PC-3 (cell line): Measurements from ENCODE around the gene TIMP2. TPM values are rescaled to one million over a fixed set of nuclear protein-coding genes. Genes with fewer than 3 reads are reported as not detected.

Experiments
- ATAC-seq: fragments of 200-7000 bp; cut with Tn5 transposase; 2 replicates; pipeline ENCODE4 v1.9.1; 2020; ENCODE audit warnings: mild to moderate bottlenecking, moderate library complexity
- BruUV-seq: library from RNA; stranded (reverse); fragments of 400-500 nt; replicated peaks from 2 replicates; lab custom pipeline; 2021; lab: Mats Ljungman, UMichigan
- CTCF ChIA-PET: fragments of 300-600 bp; sonication (Branson Sonifier 250); formaldehyde crosslinking; loops from one replicate; lab custom pipeline; 2022; ENCODE audit warnings: antibody characterized with exemption; lab: Charles Lee
- POLR2A ChIA-PET: fragments of 300-600 bp; sonication (Branson Sonifier 250); formaldehyde crosslinking; loops from one replicate; lab custom pipeline; 2022; ENCODE audit warnings: antibody characterized with exemption; ENCODE audit not compliant: unreplicated experiment; lab: Charles Lee
- DNase-seq: peaks from one replicate; pipeline ENCODE4 v3.0.0-alpha.2; 2015
- H2AFZ ChIP-seq: fragments of 300-600 bp; sonication (generic); 2 replicates; pipeline ENCODE4 v1.6.0; 2016; ENCODE audit warnings: antibody characterized with exemption, low read length
- H3F3A ChIP-seq: fragments of 300-600 bp; sonication (generic); one replicate; pipeline ENCODE4 v1.6.0; 2017; ENCODE audit warnings: antibody characterized with exemption, low read length, control low read depth, mild to moderate bottlenecking; ENCODE audit not compliant: unreplicated experiment
- H3K27ac ChIP-seq: fragments of 300-600 bp; sonication (generic); 2 replicates; pipeline ENCODE4 v1.5.1; 2016; ENCODE audit warnings: mild to moderate bottlenecking, low read length
- H3K27me3 ChIP-seq: fragments of 300-600 bp; sonication (generic); 2 replicates; pipeline ENCODE4 v1.6.1; 2016; ENCODE audit warnings: low read length, mixed read lengths
- H3K36me3 ChIP-seq: fragments of 300-600 bp; sonication (generic); 2 replicates; pipeline ENCODE4 v1.6.1; 2016; ENCODE audit warnings: low read depth, mixed run types, low read length, mixed read lengths
- H3K4me1 ChIP-seq: fragments of 300-600 bp; sonication (generic); 2 replicates; pipeline ENCODE4 v1.5.1; 2016; ENCODE audit warnings: low read length; ENCODE audit not compliant: insufficient read depth
- H3K4me2 ChIP-seq: fragments of 300-600 bp; sonication (generic); 2 replicates; pipeline ENCODE4 v1.6.0; 2016; ENCODE audit warnings: low read length
- H3K4me3 ChIP-seq: fragments of 300-600 bp; sonication (generic); 2 replicates; pipeline ENCODE4 v1.5.1; 2016; ENCODE audit warnings: mild to moderate bottlenecking, low read length, mixed read lengths
- H3K79me2 ChIP-seq: fragments of 300-600 bp; sonication (generic); 2 replicates; pipeline ENCODE4 v1.6.1; 2017; ENCODE audit warnings: low read length, mixed read lengths
- H3K9ac ChIP-seq: fragments of 300-600 bp; sonication (generic); 2 replicates; pipeline ENCODE4 v1.6.0; 2016; ENCODE audit warnings: mild to moderate bottlenecking, low read length
- H3K9me2 ChIP-seq: fragments of 300-600 bp; sonication (generic); replicated peaks from 2 replicates; pipeline ENCODE4 v1.6.1; 2016; ENCODE audit warnings: mixed run types, low read length, mixed read lengths
- H3K9me3 ChIP-seq: fragments of 300-600 bp; sonication (generic); 2 replicates; pipeline ENCODE4 v1.6.1; 2016; ENCODE audit warnings: low read length, mixed read lengths
- H4K20me1 ChIP-seq: fragments of 300-600 bp; sonication (generic); 2 replicates; pipeline ENCODE4 v1.6.1; 2016; ENCODE audit warnings: low read length, mixed read lengths
- CTCF ChIP-seq: fragments of 300-600 bp; sonication (generic); conservative IDR thresholded peaks from 2 replicates; pipeline ENCODE4 v1.5.1; 2017; ENCODE audit warnings: antibody characterized with exemption, low read depth, mild to moderate bottlenecking, low read length
- EZH2 ChIP-seq: fragments of 300-600 bp; sonication (generic); IDR thresholded peaks from one replicate; pipeline ENCODE4 v1.6.1; 2017; ENCODE audit warnings: antibody characterized with exemption, mild to moderate bottlenecking, low read length; ENCODE audit not compliant: unreplicated experiment
- EZH2phosphoT487 ChIP-seq: fragments of 300-600 bp; sonication (generic); IDR thresholded peaks from 2 replicates; pipeline ENCODE4 v1.6.1; 2018; ENCODE audit warnings: mild to moderate bottlenecking, antibody characterized with exemption, low read length, borderline replicate concordance
- intact Hi-C: fragments of 100-400 bp; cut with micrococcal nuclease; formaldehyde crosslinking; loops from 2 replicates; pipeline ENCODE4 v1.9.0; 2023
- total RNA-seq: library from RNA; depleted of rRNA; stranded (reverse); fragments of >200 nt; gene quantifications from 2 replicates; pipeline ENCODE4 v1.2.3, GENCODE V29; 2014

Gene TIMP2
- total RNA-seq, 1 experiment from 2014 or later: 60.1 TPM

- ATAC-seq: no peak
- Histone ChIP-seq H3K36me3 (no peaks in the 10 kb centered on the region; the same call in 1 of the 2 replicates), H3K27ac (no peak overlapping the region), H3K79me2 (no peaks in the 10 kb centered on the region), H3K4me1 (no peaks in the 10 kb centered on the region), H3K9me3 (no peaks in the 10 kb centered on the region), H2AFZ (no peak overlapping the region), H3K9me2 (no peaks in the 10 kb centered on the region), H3K9ac (no peak overlapping the region), H3K4me3 (no peak overlapping the region), H4K20me1 (no peaks in the 10 kb centered on the region), H3K4me2 (no peak overlapping the region), H3K27me3 (no peaks in the 10 kb centered on the region), H3F3A (no peaks in the 10 kb centered on the region)
- intact Hi-C loops: no loop called here
- ChIA-PET POLR2A (no interaction called here), CTCF (no interaction called here)
- no TSS peak for BruUV-seq
- TF ChIP-seq CTCF (no peak), EZH2 (no peak), EZH2phosphoT487 (no peak)
- DNase-seq: no peak
Measured at GRCh38 chr17:78898947-78899346, 26.2 kb downstream of the TIMP2 start.

- ATAC-seq (no peak), DNase-seq (no peak)
- ChIA-PET CTCF (no interaction called here), POLR2A (no interaction called here)
- H3K9me3 ChIP-seq: no peaks in the 10 kb centered on the region
- no peaks in the 10 kb centered on the region for H4K20me1 ChIP-seq
- no peak overlapping the region for H3K27ac ChIP-seq
- H3F3A ChIP-seq: no peaks in the 10 kb centered on the region
- no peaks in the 10 kb centered on the region; the same call in 1 of the 2 replicates for H3K36me3 ChIP-seq
- H3K79me2 ChIP-seq: no peaks in the 10 kb centered on the region
- no peak overlapping the region for H2AFZ ChIP-seq
- H3K4me1 ChIP-seq: no peaks in the 10 kb centered on the region
- no peaks in the 10 kb centered on the region for H3K9me2 ChIP-seq
- no peak for TF ChIP-seq CTCF
- no peak for TF ChIP-seq EZH2
- TF ChIP-seq EZH2phosphoT487: no peak
- no TSS peak for BruUV-seq
- no peak overlapping the region for H3K9ac ChIP-seq
- H3K4me2 ChIP-seq: no peak overlapping the region
- H3K4me3 ChIP-seq: no peak overlapping the region
- no peaks in the 10 kb centered on the region for H3K27me3 ChIP-seq
- intact Hi-C loops: no loop called here
Measured at GRCh38 chr17:78898075-78898836, 26.9 kb downstream of the TIMP2 start.

GRCh38 chr17:78897664-78898047, 27.5 kb downstream of the TIMP2 start:
- DNase-seq (no peak), ATAC-seq (no peak)
- H4K20me1 ChIP-seq: no peaks in the 10 kb centered on the region
- intact Hi-C loops: no loop called here
- H3K27me3 ChIP-seq: no peaks in the 10 kb centered on the region
- H2AFZ ChIP-seq: no peak overlapping the region
- no peaks in the 10 kb centered on the region for H3K9me3 ChIP-seq
- no peaks in the 10 kb centered on the region for H3K79me2 ChIP-seq
- H3K36me3 ChIP-seq: no peaks in the 10 kb centered on the region; the same call in 1 of the 2 replicates
- no peak overlapping the region for H3K27ac ChIP-seq
- no peaks in the 10 kb centered on the region for H3F3A ChIP-seq
- no peaks in the 10 kb centered on the region for H3K4me1 ChIP-seq
- ChIA-PET CTCF (no interaction called here), POLR2A (no interaction called here)
- TF ChIP-seq EZH2phosphoT487 (no peak), CTCF (no peak), EZH2 (no peak)
- BruUV-seq: no TSS peak
- no peaks in the 10 kb centered on the region for H3K9me2 ChIP-seq
- no peak overlapping the region for H3K9ac ChIP-seq
- no peak overlapping the region for H3K4me2 ChIP-seq
- no peak overlapping the region for H3K4me3 ChIP-seq
